HG03565 (cell line): ENCODE results near the gene ERCC4.

Source experiments
- ATAC-seq: cut with Tn5 transposase; IDR thresholded peaks from one replicate; pipeline ENCODE4 v1.9.1; 2021; ENCODE audit warnings: mild to moderate bottlenecking, moderate library complexity; ENCODE audit not compliant: unreplicated experiment

Gene ERCC4

DNA sequence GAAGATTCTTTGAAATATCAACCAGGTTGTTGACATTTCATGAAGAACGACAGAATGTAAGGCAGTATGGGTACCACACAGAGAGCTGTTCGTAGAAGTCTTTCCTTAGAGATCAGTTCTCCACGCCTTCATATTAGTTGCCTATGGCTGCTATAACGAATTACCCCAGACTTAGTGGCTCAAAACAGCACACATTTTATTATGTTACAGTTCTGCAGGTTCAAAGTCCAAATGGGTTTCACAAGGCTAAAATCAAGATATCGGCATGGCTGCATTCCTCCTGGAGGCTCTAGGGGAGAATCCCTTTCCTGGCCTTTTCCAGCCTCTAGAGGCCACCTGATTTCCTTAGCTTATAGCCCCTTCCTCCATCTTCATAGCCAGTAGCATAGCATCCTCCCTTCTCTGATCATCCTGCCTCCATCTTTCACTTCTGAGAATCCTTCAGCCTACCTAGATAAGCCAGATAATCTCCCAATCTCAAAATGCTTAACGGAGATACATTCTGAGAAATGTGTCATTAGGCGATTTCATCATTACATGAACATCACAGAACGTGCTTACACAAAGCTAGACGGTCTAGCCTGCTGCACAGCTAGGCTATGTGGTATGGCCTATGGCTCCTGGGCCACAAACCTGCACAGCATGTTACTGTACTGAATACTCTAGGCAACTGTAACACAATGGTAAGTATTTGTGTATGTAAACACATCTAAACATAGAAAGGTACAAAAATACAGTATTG is 26.0 kb downstream of the ERCC4 start:
- no peak for ATAC-seq

DNA sequence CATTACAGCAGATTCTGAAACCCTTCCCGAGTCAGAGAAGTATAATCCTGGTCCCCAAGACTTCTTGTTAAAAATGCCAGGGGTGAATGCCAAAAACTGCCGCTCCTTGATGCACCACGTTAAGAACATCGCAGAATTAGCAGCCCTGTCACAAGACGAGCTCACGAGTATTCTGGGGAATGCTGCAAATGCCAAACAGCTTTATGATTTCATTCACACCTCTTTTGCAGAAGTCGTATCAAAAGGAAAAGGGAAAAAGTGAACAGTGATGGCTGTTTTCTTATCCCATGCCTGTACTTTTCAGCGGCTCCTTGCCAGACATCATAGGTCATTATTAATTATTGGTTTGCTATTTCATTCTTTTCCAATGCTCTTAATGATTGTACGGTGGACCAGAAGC is 28.1 kb downstream of the ERCC4 start:
- no peak for ATAC-seq

DNA sequence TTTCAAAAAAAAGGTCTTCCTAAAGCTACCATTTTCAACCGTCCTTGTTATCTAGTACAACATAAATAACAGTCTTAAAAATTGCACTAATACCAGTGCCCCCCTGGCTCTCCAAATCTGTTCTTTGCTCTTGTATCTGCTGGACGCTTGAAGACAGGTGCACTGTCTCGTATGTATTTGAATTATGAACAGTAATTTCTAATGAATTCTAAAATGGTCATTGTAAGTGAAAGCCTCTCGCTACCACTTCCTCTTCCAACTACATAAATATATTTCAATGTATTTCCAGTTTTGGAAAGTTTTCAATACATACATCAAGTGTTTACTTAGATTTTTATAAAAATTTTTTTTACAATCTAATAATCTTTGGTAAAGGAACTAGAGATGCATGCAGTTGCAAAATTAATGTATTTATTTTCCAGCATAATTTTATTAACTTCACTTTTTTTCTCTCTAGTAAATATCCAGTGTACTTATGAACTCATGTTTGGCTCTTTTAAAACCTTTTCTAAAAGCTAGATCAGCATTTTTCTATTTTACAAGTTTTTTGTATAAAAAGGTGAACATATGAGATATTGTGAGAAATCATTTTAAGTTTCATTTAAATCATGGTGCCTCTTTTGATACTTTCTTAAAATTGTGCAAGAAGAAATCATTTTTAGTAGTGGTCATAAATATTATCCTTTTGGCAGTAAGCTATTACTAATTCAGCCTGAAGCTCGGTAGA is 31.0 kb downstream of the ERCC4 start:
- no peak for ATAC-seq

DNA sequence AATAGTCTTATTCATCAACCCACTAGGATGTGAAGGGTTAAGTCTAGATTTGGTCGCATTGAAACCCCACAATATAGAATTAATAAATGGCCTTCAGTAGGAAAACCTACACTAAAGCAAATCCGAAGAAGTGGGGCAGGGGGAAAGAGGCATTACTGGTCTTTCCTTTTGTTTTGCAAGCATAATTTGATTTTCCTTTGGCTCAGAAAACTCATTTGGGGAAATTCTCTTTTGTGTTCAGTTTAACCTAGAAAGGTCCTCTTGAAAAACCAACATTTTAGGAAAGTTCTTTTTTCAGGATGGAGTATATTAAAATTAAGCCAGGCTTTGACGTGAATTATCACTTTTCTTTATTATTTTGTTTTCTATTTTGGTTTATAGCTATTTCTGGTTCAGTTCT is 31.7 kb downstream of the ERCC4 start:
- ATAC-seq: no peak

DNA sequence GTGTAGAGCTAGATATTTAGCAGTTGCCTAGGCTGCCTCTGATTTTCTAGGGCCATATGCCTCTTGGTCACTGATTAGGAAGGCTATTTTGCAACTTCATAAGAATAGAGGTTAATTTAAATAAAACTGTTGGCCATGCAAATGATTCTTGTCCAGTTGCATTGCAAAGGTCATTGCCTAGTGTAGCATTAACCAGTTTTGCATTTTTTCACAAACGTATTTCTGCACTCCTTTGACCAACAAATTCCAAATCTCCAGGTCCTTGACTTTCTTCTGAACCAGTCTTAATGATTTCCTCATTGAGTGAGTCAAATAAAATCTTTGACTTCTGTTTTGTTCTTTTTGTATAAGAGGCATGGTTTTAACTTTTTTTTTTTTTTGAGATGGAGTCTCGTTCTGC is 33.5 kb downstream of the ERCC4 start:
- no peak for ATAC-seq

DNA sequence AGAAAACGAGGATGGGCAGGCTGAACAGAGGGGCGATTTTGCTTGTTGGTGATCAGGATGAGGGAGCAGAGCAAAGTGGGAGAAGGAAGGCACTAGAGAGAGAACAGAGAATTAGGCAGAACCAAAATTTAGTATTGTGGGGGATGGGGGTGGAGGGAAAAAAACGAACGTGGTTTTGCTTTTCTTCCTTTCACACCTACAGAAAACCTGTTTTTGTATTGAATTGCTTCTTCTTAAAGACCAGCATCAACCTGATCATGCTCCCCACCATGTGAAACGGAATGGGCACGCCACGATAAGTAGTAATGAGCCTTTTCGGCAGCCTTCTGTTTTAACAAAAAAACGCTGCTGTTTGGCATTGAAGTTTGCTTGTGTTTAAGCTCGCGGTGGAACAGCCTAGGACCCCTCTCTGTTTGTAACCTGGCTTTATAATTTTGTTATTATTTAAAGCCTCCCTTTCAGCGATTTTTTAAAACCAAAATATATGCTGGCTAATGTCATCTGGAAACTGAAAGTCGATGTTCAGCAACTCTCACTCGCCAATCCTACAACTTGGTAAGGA is 36.8 kb downstream of the ERCC4 start:
- no peak for ATAC-seq

DNA sequence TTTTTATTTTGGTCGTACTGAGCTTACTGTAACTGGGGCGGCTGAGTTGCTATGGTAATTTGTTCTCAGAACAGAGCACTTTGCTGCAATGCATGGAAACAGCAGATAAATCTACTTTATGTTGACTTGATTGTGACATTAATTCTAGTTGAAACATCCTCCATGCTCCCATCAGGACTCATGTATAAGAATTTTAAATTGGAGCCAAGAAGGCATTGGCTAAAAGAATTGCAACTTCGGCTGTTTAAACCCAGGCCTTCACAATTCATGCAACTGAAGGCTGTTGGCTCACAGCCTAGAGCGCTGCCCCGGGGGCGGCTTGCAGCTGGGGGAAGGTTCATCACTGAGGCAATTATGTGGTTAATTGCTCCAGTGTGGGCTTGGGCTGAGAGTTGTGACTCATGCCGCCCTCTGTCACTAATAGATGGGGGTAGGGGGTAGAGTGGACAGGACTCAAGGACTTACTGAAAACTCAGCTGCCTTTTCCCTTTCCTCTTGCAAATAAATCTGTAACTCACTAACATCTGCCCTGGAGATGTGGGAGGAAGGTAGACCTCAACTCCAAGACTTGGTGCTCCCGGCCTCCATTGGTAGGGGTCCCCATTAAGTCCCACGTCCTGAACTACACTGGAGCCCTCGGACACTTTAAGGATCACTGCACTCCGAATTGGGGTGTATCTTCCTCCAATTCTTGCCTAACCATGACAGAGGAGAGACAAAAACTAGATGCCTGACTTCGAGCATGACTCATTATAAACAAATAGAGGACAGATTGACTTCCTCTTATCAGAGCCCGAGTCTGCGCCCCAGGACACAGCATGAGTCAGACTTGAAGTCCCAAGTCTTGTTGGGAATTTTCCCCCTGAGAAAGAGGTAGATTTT is 37.5 kb downstream of the ERCC4 start:
- peak; percentile 57 for ATAC-seq

DNA sequence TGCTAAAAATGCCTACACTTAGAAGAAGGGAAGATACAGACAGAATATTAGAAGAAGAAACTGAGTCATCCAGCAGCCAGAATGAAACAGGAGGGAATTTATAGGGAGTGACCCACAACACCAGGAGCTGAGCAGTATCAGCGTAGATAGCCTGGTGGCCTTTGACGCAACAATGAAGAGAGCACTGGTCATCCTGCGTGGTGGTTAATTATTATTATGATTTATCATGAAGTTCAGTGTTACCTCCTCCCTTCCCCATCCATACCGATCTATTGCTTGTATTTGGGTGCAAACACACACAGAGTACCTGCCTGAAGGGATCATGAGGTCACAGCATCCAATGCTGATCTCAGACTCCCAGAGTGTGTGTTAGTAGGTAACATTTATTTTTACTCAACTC is 38.5 kb downstream of the ERCC4 start:
- ATAC-seq: no peak

DNA sequence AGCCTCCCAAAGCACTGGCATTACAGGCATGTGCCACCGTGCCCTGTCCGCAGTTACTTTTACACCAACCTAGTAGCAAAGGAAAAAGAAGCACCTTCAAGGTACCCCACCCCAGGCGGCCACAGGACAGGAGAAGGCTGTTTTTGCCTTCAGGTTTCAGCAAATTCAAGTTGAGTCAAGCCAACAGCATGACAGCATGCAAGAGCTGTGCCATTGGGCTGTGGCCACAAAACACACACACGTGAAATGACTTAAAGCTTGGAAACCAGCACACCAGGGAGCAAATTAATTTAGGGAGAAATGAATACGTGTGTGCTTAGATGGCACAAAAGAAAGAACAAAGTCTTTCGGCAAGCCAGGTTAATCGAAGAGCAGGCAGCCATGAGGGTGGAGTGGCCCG is 39.7 kb downstream of the ERCC4 start:
- no peak for ATAC-seq

DNA sequence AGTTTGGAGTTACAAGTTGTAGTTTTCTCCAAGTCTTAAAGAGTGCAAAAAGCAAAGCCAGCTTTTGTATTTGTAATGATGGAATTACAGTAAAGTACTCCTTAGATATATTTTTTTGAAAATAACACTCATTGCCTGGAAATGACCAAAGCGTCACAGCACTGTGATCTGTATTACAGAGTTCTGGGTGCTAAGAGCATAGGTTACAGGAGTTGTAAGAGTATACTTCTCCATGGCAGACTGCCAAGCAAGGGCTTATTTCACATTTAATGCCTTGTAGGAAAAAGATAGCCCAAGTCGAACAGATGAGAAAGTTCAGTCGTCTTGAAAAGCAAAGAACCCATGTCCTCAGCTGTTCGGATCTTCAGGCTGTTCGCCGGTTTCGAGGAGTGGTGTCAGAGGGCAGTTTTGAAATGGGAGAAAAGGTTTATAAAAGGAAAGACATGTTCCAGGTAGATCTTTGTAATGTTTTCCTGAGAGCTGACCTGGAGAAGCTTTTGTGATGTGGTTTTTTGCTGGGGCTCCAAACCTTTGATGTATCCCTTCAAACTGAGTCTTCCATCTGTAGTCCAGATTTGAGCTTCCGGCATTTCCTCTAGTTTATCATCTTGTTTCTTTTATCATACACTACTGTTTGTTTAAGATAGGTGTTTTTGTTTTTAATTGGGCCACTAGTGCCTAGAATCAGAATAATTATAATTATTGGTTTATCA is 41.3 kb downstream of the ERCC4 start:
- no peak for ATAC-seq

DNA sequence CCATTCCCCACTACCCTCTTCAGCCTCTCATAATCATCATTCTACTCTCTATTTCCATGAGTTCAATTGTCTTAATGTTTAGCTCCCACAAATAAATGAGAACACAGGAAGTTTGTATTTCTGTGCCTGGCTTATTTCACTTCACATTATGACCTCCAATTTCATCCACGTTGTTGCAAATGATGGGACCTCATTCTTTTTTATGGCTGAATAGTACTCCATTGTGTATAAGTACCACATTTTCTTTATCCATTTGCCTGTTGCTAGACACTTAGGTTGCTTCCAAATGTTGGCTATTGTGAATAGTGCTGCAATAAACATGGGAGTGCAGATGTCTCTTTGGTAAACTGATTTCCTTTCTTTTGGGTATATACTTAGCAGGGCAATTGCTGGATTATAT is 42.3 kb downstream of the ERCC4 start:
- ATAC-seq: no peak

DNA sequence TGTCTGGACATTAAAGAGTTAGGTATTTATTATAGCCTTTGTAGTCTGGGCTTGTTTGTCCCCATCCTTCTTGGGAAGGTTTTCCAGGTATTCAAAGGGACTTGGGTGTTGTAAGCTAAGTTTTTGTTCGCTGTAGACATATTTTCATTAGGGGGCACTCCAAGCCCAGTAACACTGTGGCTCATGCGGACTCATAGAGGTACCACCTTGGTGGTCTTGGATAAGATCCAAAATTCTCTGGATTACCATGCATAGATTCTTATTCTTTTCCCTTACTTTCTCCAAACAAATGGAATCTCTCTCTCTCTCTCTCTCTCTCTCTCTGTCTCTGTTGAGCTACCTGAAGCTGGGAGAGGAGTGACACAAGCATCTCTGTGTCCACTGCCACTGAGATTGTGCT is 48.9 kb downstream of the ERCC4 start:
- no peak for ATAC-seq

DNA sequence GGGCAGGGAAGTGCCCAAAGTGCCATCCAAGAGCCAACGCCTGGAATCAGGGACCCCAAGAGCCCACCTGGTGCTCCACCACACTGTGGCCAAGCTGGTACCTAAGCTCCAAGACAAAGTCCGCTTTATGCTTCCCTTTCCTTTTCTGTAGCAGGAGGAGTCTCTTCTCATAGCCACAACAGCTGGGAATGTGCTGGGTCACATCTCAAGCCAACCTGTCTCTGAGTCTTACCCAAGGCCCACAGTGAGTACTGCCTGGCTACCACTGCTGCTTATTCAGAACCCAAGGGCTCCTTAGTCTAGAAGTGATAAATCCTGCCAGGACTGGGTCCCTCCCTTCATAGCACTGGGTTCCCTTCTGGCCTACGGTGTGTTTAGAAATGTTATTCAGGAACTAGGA is 49.8 kb downstream of the ERCC4 start:
- no peak for ATAC-seq

DNA sequence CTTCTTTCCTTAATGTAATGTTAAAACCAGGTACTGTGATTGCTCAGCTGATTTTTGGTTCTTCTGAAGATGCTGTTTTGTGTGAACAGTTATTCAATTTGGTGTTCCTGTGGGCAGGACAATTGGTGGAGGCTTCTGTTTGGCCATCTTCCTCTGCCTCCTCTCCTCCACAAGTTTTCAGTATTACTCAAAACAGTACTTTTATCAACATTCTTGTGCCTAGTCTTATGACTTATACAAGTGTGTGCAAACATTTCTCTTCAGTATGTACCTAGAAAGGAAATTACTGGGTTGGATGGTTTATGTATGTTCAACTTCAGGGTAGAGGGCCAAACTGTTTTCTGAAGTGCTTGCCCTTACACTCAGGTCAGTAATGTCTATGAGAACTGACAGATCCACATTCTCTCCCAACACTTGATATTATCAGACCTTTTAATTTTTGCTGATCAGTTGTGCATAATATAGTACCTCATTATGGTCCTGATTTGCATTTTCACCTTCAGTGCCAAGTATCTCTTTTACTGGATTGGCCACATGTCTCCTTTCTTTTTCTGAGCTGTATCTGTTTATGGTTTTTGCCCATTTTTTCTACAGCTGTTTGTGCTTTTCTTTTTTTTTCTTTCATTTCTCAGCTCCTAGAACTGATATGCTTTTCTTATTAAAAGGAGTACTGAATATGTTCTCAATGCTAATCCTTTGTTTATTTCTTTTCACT is 50.9 kb downstream of the ERCC4 start:
- ATAC-seq: peak; percentile 46

DNA sequence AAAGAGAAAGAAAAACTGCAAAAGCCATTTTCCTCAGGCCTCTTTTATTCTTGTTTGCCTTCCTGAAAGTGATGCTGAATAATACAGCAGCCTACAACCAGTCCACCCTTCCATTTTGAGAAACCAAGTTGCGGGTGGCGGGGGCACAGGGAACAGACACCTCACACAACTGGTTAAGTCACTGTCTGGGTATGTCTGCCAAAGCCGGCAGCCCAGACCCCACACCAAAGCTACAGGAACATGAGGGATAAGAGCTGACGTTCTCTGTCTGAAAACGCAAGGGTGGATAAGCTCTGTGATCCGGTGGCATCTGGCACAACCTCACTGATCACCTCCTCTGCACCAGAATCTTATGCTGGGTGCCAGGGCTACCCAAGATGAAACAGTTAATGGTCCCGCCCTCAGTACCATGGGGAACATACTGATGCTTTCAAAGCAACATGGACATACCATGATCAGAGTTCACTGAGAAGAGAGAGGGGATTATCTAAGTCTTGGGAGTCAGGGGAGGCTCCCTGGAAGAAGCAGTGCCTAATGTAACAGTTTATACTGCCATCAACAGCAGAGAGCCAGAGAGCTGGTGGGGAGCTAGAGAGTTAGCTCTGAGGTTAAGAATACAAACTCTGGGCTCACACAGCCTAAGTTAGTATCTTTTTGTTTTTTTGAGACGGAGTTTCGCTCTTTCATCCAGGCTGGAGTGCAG is 53.5 kb downstream of the ERCC4 start:
- ATAC-seq: no peak

DNA sequence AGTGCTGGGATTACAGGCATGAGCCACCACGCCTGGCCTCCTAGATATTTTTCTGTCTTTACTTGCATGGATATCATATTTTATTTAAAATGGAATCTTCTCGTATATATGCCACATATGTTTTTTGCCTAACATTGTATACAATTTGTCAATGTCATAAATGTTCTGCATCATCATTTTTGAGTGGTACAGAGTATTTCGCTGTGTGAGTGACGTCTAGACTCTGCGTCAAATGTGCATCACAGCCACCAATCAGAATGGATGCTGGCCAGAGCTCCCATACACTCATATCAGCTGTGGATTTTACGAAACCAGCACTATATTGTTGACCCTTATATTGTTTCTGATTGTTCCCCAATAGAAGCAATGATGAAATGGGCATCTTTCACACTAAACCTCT is 57.2 kb downstream of the ERCC4 start:
- no peak for ATAC-seq

DNA sequence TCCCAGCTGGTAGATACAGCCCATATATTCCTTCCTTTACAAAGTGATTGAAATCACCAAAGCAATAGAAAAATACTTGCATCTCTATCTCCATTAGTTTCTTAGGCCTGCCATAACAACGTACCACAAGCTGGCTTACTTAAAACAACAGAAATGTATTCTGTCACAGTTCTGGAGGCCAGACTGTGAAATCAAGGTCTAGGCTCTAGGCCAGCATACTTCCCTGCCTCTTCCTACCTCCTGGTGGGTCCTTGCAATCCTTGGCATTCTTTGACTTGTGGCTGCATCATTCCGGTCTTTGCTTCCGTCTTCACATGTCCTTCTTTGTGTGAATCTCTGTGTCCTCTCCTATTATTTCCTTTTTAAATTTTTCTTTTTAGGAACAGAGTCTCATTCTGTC is 62.5 kb downstream of the ERCC4 start:
- no peak for ATAC-seq

DNA sequence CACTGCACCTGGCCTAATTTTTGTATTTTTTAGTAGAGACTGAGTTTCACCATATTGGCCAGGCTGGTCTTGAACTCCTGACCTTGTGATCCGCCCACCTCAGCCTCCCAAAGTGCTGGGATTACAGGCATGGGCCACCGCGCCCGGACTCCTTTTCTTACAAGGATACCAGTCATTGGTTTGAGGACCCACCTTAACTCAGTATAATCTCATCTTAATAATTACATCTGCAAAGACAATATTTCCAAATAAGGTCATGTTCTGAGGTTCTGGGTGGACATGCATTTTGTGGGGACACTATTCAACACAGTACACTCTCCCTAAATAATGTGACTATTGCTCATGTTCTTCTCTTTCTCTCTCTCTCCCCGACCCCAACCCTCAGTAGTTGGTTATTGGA is 63.7 kb downstream of the ERCC4 start:
- no peak for ATAC-seq

DNA sequence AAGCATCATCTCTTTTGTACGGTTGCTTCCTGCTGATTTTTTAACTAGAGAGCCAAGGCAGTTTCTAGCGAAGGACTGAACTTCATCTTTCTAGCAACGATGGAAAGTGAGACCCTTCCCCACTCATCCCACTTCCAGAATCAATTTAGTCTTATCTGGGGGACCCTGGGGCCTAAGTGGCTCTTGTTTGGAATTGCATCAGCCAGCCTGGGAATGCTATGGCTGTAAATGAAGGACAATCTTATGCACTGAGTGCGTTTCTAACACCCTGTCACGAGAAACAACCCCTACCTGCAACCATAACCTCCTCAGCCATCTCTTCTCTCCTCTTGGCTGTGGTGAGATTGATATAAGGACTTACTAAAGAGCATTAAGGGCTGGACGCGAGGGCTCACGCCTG is 64.8 kb downstream of the ERCC4 start:
- no peak for ATAC-seq

DNA sequence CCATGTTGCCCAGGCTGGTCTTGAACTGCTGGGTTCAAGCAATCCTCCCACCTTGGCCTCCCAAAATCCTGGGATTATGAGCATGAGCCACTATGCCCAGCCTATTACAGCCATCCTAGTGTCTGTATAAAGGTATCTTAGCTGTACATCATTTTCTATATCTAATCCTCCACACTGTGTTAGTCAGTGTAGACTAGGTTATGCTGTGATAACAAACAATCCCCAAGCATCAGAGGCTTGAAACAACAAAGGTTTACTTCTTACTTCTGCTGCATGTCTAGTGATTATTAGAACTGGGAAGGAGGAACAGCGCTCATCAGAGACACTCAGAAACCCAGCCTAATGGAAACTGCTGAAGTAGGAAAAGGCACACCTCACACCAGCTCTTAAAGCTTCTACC is 68.1 kb downstream of the ERCC4 start:
- ATAC-seq: no peak
